COLO668 (cell line): ENCODE data around the gene NXN.
A peak's percentile ranks its signal among the peaks of the same experiment; 100 is the strongest.
"Not testable (repeated sequence)": the region's sequence is repeated elsewhere in the genome, so short reads cannot be mapped to it uniquely, and the experiment has no call there.

Experiments
- DNase-seq: peaks from one replicate; lab custom pipeline; 2025; ENCODE audit not compliant: unreplicated experiment; lab: John Stamatoyannopoulos, UW

Gene NXN

GRCh38 chr17:804541-805435 lies 174.8 kb downstream of the NXN start:
- peak; percentile 47 for DNase-seq

- no peak for DNase-seq
These were observed 176.4 kb downstream of the NXN start for GRCh38 chr17:802901-803881.

- no peak for DNase-seq
These were observed 177.1 kb downstream of the NXN start for GRCh38 chr17:802481-802880.

GRCh38 chr17:801660-802059 lies 177.9 kb downstream of the NXN start:
- DNase-seq, result no peak

GRCh38 chr17:800446-801242 lies 178.9 kb downstream of the NXN start:
- no peak for DNase-seq

GRCh38 chr17:799261-799660 lies 180.3 kb downstream of the NXN start:
- DNase-seq, result no peak

- no peak for DNase-seq
These were observed 181.3 kb downstream of the NXN start for GRCh38 chr17:798246-798645.

- DNase-seq, result no peak
These were observed 182.2 kb downstream of the NXN start for GRCh38 chr17:797236-797840.

GRCh38 chr17:796609-797008 lies 183.0 kb downstream of the NXN start:
- DNase-seq, result no peak

GRCh38 chr17:795721-796120 lies 183.9 kb downstream of the NXN start:
- no peak for DNase-seq

- no peak for DNase-seq
These were observed 184.3 kb downstream of the NXN start for GRCh38 chr17:795276-795675.

GRCh38 chr17:794876-795275 lies 184.7 kb downstream of the NXN start:
- peak; percentile 52 for DNase-seq

GRCh38 chr17:792277-792676 lies 187.3 kb downstream of the NXN start:
- no peak for DNase-seq

- DNase-seq, result no peak
These were observed 187.7 kb downstream of the NXN start for GRCh38 chr17:791829-792228.

GRCh38 chr17:790874-791247 lies 188.7 kb downstream of the NXN start:
- DNase-seq, result not testable (repeated sequence)

GRCh38 chr17:789931-790873 lies 189.4 kb downstream of the NXN start:
- DNase-seq, result not testable (repeated sequence)

- DNase-seq, result no peak
These were observed 190.3 kb downstream of the NXN start for GRCh38 chr17:789160-789840.

GRCh38 chr17:788551-788950 lies 191.0 kb downstream of the NXN start:
- DNase-seq, result no peak

GRCh38 chr17:787641-788221 lies 191.8 kb downstream of the NXN start:
- DNase-seq, result no peak
